Naive thymus-derived CD4-positive, alpha-beta T cell (primary cell): ENCODE results near the gene VGF. TPM values are rescaled to one million over a fixed set of nuclear protein-coding genes. Genes with fewer than 3 reads are reported as not detected.

Experiments used
- ATAC-seq: fragments of 150-1000 bp; cut with Tn5 transposase; 2 replicates; pipeline ENCODE4 v1.10.0; 2021; ENCODE audit warnings: mild to moderate bottlenecking, moderate library complexity
- CTCF ChIA-PET: fragments of 350-600 bp; sonication (Branson Sonifier 250); formaldehyde crosslinking; loops from one replicate; lab custom pipeline; 2021; ENCODE audit warnings: antibody characterized with exemption; lab: Charles Lee
- POLR2A ChIA-PET: fragments of 350-600 bp; sonication (Branson Sonifier 250); formaldehyde crosslinking; loops from one replicate; lab custom pipeline; 2021; ENCODE audit warnings: antibody characterized with exemption, inconsistent platforms; lab: Charles Lee
- DNase-seq, 9 donors: peaks; one replicate each; pipeline versions ENCODE4 v3.0.0 to v3.0.0-alpha.2; 2020 to 2022; ENCODE audit warnings: mixed read lengths in 1 of 9
- H3K27ac ChIP-seq: one replicate; pipeline ENCODE4 v1.7.0; 2013; ENCODE audit warnings: mild to moderate bottlenecking, low read depth, low read length, moderate library complexity
- H3K27me3 ChIP-seq, 2 donors: one replicate each; pipeline ENCODE4 v1.7.0; 2013; ENCODE audit warnings: low read length in 2 of 2, mild to moderate bottlenecking in 2 of 2, moderate library complexity in 2 of 2; ENCODE audit not compliant: control insufficient read depth in 2 of 2, insufficient read depth in 2 of 2
- H3K36me3 ChIP-seq, 3 experiments: 1 replicate in 2 of 3; 2 replicates in 1 of 3; pipeline ENCODE4 v1.7.0; 2013; ENCODE audit warnings: low read length in 3 of 3, mild to moderate bottlenecking in 3 of 3, moderate library complexity in 1 of 3; ENCODE audit not compliant: insufficient read depth in 3 of 3, control insufficient read depth in 2 of 3
- H3K4me1 ChIP-seq, 2 donors: one replicate each; pipeline ENCODE4 v1.7.0; 2013; ENCODE audit warnings: low read length in 2 of 2, mild to moderate bottlenecking in 2 of 2, moderate library complexity in 1 of 2; ENCODE audit not compliant: control insufficient read depth in 2 of 2, insufficient read depth in 2 of 2
- H3K4me3 ChIP-seq: 2 replicates; pipeline ENCODE4 v1.7.0; 2013; ENCODE audit warnings: mild to moderate bottlenecking, low read length
- H3K9me3 ChIP-seq, 3 experiments: 1 replicate in 2 of 3; 2 replicates in 1 of 3; pipeline ENCODE4 v1.7.0; 2013; ENCODE audit warnings: low read length in 3 of 3; ENCODE audit not compliant: control insufficient read depth in 2 of 3
- H3K27ac Mint-ChIP-seq, 9 donors: one replicate each; pipeline ENCODE4 v1.8.0; 2020 to 2022; ENCODE audit warnings: mixed read lengths in 9 of 9, mild to moderate bottlenecking in 8 of 9, moderate library complexity in 5 of 9, inconsistent platforms in 2 of 9
- H3K27me3 Mint-ChIP-seq, 5 donors: one replicate each; pipeline ENCODE4 v1.8.0; 2021 to 2022; ENCODE audit warnings: mixed read lengths in 5 of 5, mild to moderate bottlenecking in 1 of 5
- H3K36me3 Mint-ChIP-seq, 5 donors: one replicate each; pipeline ENCODE4 v1.8.0; 2020 to 2022; ENCODE audit warnings: mixed read lengths in 5 of 5, mild to moderate bottlenecking in 3 of 5, inconsistent platforms in 1 of 5
- H3K4me1 Mint-ChIP-seq, 7 donors: one replicate each; pipeline ENCODE4 v1.8.0; 2020 to 2022; ENCODE audit warnings: mixed read lengths in 7 of 7, mild to moderate bottlenecking in 3 of 7, inconsistent platforms in 1 of 7
- H3K4me3 Mint-ChIP-seq, 10 donors: one replicate each; pipeline ENCODE4 v1.8.0; 2020 to 2022; ENCODE audit warnings: mild to moderate bottlenecking in 10 of 10, mixed read lengths in 10 of 10, moderate library complexity in 6 of 10, inconsistent platforms in 2 of 10
- H3K9me3 Mint-ChIP-seq, 11 donors: one replicate each; pipeline ENCODE4 v1.8.0; 2020 to 2022; ENCODE audit warnings: mixed read lengths in 11 of 11, mild to moderate bottlenecking in 4 of 11, inconsistent platforms in 1 of 11, moderate library complexity in 1 of 11
- intact Hi-C, 2 donors: fragments of 100-400 bp; cut with micrococcal nuclease; formaldehyde crosslinking; loops; one replicate each; pipeline ENCODE4 v1.15.1; 2023
- polyA plus RNA-seq, 2 donors: library from polyadenylated mRNA; unstranded; fragments of 300-500 nt; fragmentation: Illumina TruSeq; gene quantifications; one replicate each; pipeline ENCODE4 v1.2.3, GENCODE V29; 2021
- total RNA-seq, 6 experiments: library from RNA in 5 of 6; stranded (reverse) in 5 of 6; gene quantifications; 1 replicate in 5 of 6; 2 replicates in 1 of 6; pipeline ENCODE4 v1.2.3 and lab custom pipeline; 2021 to 2026

Gene VGF
- total and polyA plus RNA-seq, 7 experiments from 2014 or later, result 0.19 TPM; not detected in 6

DNA sequence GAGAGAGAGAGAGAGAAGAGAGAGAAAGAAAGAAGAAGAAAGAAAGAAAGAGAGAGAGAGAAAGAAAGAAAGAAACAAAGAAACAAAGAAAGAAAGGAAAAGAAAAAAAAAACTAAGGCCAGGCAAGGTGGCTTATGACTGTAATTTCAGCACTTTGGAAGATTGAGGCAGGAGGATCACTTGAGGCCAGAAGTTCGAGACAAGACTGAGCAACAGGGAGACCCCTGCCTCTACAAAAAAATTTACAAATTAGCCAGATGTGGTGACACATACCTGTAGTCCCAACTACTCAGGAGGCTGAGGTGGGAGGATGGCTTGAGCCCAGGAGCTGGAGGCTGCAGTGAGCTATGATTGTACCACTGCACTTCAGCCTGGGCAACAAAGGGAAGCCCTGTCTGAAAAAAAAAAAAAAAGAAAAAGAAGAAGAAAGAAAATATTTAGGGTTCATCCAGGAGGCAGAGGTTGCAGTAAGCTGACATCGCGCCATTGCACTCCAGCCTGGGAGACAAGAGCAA lies 35.7 kb downstream of the VGF start:
- Histone ChIP-seq H3K27ac (no peak overlapping the region), H3K4me3 (no peak overlapping the region), H3K36me3 (no peaks in the 10 kb centered on the region), H3K27me3 (no peaks in the 10 kb centered on the region), H3K4me1 (peaks cover 6 to 15% of the 10 kb centered on the region in 2 donors), H3K9me3 (no peaks in the 10 kb centered on the region)
- no peak for ATAC-seq
- no peak for DNase-seq
- POLR2A ChIA-PET, result no interaction called here
- Mint-ChIP-seq H3K9me3 (peaks cover 0 to 2% (median 0%) of the 10 kb centered on the region in 11 donors), H3K4me1 (peaks cover 18 to 34% (median 26%) of the 10 kb centered on the region in 7 donors), H3K36me3 (peaks cover 0 to 3% (median 0%) of the 10 kb centered on the region in 5 donors), H3K4me3 (no peak overlapping the region), H3K27me3 (peaks cover 33 to 58% (median 48%) of the 10 kb centered on the region in 5 donors), H3K27ac (no peak overlapping the region)
- intact Hi-C loops, result no loop called here
- CTCF ChIA-PET, result no interaction called here

GRCh38 chr7:101128040-101128834 lies 37.1 kb downstream of the VGF start:
- intact Hi-C loops, result no loop called here
- peaks cover 43 to 55% (median 53%) of the 10 kb centered on the region in 5 donors for H3K27me3 Mint-ChIP-seq
- Histone ChIP-seq H3K9me3 (no peaks in the 10 kb centered on the region), H3K4me1 (peaks cover 6 to 15% of the 10 kb centered on the region in 2 donors), H3K27ac (no peak overlapping the region), H3K27me3 (no peaks in the 10 kb centered on the region), H3K36me3 (no peaks in the 10 kb centered on the region), H3K4me3 (no peak overlapping the region)
- no peak for ATAC-seq
- H3K36me3 Mint-ChIP-seq, result peaks cover 0 to 3% (median 0%) of the 10 kb centered on the region in 5 donors
- CTCF ChIA-PET, result interaction anchor here (0.8 kb wide), 1 partner anchor 277 kb away, joined by 3 read pairs; no protein-coding TSS in a partner anchor
- POLR2A ChIA-PET, result no interaction called here
- no peaks in the 10 kb centered on the region for H3K9me3 Mint-ChIP-seq
- peaks cover 22 to 39% (median 30%) of the 10 kb centered on the region in 7 donors for H3K4me1 Mint-ChIP-seq
- no peak overlapping the region for H3K27ac Mint-ChIP-seq
- H3K4me3 Mint-ChIP-seq, result no peak overlapping the region
- no peak for DNase-seq

- Mint-ChIP-seq H3K9me3 (peaks cover 0 to under 1% (median 0%) of the 10 kb centered on the region in 11 donors), H3K4me1 (peaks cover 22 to 46% (median 30%) of the 10 kb centered on the region in 7 donors), H3K27me3 (peaks cover 50 to 58% (median 54%) of the 10 kb centered on the region in 5 donors), H3K36me3 (peaks cover 0 to 3% (median 0%) of the 10 kb centered on the region in 5 donors), H3K27ac (peak overlapping the region in 1 of 9 donors; percentile 26), H3K4me3 (peak overlapping the region in 8 of 10 donors; percentile 26 to 85 (median 60))
- DNase-seq (no peak), ATAC-seq (no peak)
- Histone ChIP-seq H3K4me1 (peaks cover 6 to 15% of the 10 kb centered on the region in 2 donors), H3K4me3 (no peak overlapping the region), H3K27me3 (no peaks in the 10 kb centered on the region), H3K36me3 (no peaks in the 10 kb centered on the region), H3K9me3 (no peaks in the 10 kb centered on the region), H3K27ac (no peak overlapping the region)
- intact Hi-C loops, result no loop called here
- ChIA-PET CTCF (interaction anchor here (0.8 kb wide), 1 partner anchor 276 kb away, joined by 3 read pairs; no protein-coding TSS in a partner anchor), POLR2A (no interaction called here)
Observed at GRCh38 chr7:101127460-101128039, 37.8 kb downstream of the VGF start.

DNA sequence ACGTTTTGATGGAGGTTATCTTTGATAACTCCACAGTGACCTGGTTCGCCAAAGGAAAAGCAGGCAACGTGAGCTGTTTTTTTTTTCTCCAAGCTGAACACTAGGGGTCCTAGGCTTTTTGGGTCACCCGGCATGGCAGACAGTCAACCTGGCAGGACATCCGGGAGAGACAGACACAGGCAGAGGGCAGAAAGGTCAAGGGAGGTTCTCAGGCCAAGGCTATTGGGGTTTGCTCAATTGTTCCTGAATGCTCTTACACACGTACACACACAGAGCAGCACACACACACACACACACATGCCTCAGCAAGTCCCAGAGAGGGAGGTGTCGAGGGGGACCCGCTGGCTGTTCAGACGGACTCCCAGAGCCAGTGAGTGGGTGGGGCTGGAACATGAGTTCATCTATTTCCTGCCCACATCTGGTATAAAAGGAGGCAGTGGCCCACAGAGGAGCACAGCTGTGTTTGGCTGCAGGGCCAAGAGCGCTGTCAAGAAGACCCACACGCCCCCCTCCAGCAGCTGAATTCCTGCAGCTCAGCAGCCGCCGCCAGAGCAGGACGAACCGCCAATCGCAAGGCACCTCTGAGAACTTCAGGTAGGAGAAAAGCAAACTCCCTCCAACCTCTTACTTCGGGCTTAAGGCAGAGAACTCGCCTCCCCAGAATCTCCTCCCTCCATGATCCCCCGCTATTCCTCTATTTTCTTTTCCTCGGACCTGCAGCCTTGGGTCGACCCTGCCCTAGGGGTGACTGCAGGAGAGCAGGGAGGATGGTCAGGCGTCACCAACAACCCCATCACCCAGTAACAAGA lies 38.5 kb downstream of the VGF start, which contains the start of gene SERPINE1:
Gene SERPINE1 (plus strand): TSS at position 454 of the 809 bp plus-strand sequence. CDS start 1,290 bp downstream, outside the sequence.
- H3K4me3 ChIP-seq, result no peak within 1 kb of the TSS
- Mint-ChIP-seq H3K27ac (peak within 1 kb of the TSS in 2 of 9 donors; percentile 30 to 70), H3K4me3 (peak within 1 kb of the TSS; percentile 32 to 85 (median 60)), H3K36me3 (peaks cover 0 to 3% (median 0%) of the 10 kb centered on the region in 5 donors), H3K27me3 (peaks cover 54 to 65% (median 55%) of the 10 kb centered on the region in 5 donors), H3K9me3 (peaks cover 0 to 2% (median 0%) of the 10 kb centered on the region in 11 donors), H3K4me1 (peaks cover 23 to 53% (median 30%) of the 10 kb centered on the region in 7 donors)
- H3K27ac ChIP-seq, result no peak within 1 kb of the TSS
- H3K27me3 ChIP-seq, result no peaks in the 10 kb centered on the region
- H3K36me3 ChIP-seq, result no peaks in the 10 kb centered on the region
- DNase-seq (peak in 8 of 9 donors; percentile 3 to 56 (median 22)), ATAC-seq (peak; percentile 80)
- H3K9me3 ChIP-seq, result no peaks in the 10 kb centered on the region
- peaks cover 6 to 15% of the 10 kb centered on the region in 2 donors for H3K4me1 ChIP-seq
- intact Hi-C loops, result no loop called here
- ChIA-PET POLR2A (no interaction called here), CTCF (interaction anchor here (0.8 kb wide), 1 partner anchor 275 kb away, joined by 3 read pairs; no protein-coding TSS in a partner anchor)

DNA sequence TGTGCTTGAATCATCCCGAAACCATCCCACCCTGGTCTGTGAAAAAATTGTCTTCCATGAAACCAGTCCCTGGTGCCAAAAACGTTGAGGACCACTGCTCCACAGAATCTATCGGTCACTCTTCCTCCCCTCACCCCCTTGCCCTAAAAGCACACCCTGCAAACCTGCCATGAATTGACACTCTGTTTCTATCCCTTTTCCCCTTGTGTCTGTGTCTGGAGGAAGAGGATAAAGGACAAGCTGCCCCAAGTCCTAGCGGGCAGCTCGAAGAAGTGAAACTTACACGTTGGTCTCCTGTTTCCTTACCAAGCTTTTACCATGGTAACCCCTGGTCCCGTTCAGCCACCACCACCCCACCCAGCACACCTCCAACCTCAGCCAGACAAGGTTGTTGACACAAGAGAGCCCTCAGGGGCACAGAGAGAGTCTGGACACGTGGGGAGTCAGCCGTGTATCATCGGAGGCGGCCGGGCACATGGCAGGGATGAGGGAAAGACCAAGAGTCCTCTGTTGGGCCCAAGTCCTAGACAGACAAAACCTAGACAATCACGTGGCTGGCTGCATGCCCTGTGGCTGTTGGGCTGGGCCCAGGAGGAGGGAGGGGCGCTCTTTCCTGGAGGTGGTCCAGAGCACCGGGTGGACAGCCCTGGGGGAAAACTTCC lies 39.2 kb downstream of the VGF start:
- DNase-seq, result no peak
- H3K36me3 ChIP-seq, result no peaks in the 10 kb centered on the region
- peak overlapping the region in 5 of 10 donors; percentile 4 to 84 (median 56) for H3K4me3 Mint-ChIP-seq
- peaks cover 0 to 3% (median 0%) of the 10 kb centered on the region in 5 donors for H3K36me3 Mint-ChIP-seq
- H3K4me3 ChIP-seq, result no peak overlapping the region
- H3K27me3 ChIP-seq, result no peaks in the 10 kb centered on the region
- peaks cover 0 to 2% (median 0%) of the 10 kb centered on the region in 11 donors for H3K9me3 Mint-ChIP-seq
- no peaks in the 10 kb centered on the region for H3K9me3 ChIP-seq
- peaks cover 6 to 15% of the 10 kb centered on the region in 2 donors for H3K4me1 ChIP-seq
- peaks cover 23 to 53% (median 30%) of the 10 kb centered on the region in 7 donors for H3K4me1 Mint-ChIP-seq
- H3K27ac Mint-ChIP-seq, result peak overlapping the region in 1 of 9 donors; percentile 39
- H3K27me3 Mint-ChIP-seq, result peaks cover 56 to 66% (median 58%) of the 10 kb centered on the region in 5 donors
- CTCF ChIA-PET, result no interaction called here
- H3K27ac ChIP-seq, result no peak overlapping the region
- peak; percentile 63 for ATAC-seq
- POLR2A ChIA-PET, result no interaction called here
- intact Hi-C loops, result loop anchor here in 1 of 2 donors (2.0 kb wide), 1 partner anchor 13 kb away; no protein-coding TSS in a partner anchor
